ENCODE results near the gene SMIM17.

SMIM17 gene

DNA sequence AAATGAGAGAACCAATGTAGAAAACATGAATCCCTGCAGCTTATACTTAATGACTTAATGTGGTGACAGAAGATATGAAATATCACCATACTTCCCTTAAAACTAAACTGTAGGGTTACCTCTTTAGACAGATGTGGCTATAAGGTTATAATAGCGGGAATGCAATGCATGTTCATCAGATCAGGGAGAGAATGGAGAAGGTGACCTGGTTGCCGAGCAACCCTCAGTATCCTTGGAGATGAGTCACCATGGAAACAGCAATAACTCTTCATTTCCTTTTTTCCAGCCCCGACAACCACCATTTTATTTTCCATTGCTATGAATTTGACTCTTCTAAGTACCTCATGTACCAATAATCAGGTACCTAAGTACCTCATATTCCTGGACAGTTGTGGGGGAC lies 56.6 kb downstream of the SMIM17 start:
- Mint-ChIP-seq H3K27me3 (ENCODE audit: low read depth) (no peaks in the 10 kb centered on the region), H3K4me1 (no peaks in the 10 kb centered on the region), H3K9me3 (peaks cover 38% of the 10 kb centered on the region), H3K27ac (no peak overlapping the region), H3K36me3 (ENCODE audit: low read depth) (no peaks in the 10 kb centered on the region), H3K4me3 (no peak overlapping the region)
- TF ChIP-seq, protein P1, sequence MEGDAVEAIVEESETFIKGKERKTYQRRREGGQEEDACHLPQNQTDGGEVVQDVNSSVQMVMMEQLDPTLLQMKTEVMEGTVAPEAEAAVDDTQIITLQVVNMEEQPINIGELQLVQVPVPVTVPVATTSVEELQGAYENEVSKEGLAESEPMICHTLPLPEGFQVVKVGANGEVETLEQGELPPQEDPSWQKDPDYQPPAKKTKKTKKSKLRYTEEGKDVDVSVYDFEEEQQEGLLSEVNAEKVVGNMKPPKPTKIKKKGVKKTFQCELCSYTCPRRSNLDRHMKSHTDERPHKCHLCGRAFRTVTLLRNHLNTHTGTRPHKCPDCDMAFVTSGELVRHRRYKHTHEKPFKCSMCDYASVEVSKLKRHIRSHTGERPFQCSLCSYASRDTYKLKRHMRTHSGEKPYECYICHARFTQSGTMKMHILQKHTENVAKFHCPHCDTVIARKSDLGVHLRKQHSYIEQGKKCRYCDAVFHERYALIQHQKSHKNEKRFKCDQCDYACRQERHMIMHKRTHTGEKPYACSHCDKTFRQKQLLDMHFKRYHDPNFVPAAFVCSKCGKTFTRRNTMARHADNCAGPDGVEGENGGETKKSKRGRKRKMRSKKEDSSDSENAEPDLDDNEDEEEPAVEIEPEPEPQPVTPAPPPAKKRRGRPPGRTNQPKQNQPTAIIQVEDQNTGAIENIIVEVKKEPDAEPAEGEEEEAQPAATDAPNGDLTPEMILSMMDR (IDR thresholded peaks at IDR 0.05; ENCODE audit: unreplicated experiment in 3 of 3) = no peak

DNA sequence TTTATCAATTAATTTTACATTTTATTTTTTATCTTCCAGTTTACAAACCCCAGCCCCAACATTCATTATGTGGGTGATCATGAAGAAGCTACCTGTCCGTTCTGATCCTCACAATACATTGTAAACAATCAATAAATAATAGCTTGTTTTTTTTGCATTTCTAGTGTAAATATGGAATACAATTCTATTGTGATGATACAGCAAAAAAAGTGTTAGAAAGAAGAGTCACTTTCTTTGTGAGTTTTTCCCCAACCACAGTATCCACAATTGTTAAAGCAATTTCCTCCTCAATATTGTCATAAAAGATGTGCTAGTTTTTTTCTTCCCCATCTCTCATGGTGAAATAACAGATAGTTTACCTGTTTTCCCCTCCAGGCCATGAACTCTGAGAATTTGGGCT lies 58.9 kb downstream of the SMIM17 start:
- Mint-ChIP-seq H3K4me3 (no peak overlapping the region), H3K36me3 (ENCODE audit: low read depth) (no peaks in the 10 kb centered on the region), H3K4me1 (no peaks in the 10 kb centered on the region), H3K27me3 (ENCODE audit: low read depth) (no peaks in the 10 kb centered on the region), H3K9me3 (peaks cover 42% of the 10 kb centered on the region), H3K27ac (no peak overlapping the region)
- TF ChIP-seq, protein P1 (IDR thresholded peaks at IDR 0.05; ENCODE audit: unreplicated experiment in 3 of 3) = no peak

DNA sequence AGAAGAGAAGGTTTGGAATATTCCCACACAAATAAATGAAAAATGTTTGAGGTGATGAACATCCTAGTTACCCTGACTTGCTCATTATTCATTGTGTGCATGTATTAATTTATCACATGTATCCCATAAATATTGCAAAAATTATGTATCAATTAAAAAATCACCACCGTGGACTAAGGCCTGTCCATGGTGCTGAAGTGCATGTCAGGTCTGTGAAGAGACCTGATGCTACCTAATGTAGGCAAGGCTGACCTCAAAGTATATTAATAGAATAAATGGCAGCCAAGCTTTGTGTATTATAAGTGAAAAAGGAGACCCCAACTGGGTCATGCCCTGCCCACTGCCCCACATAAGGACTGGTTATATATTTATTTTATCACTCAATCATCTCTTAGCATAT lies 63.0 kb downstream of the SMIM17 start:
- Mint-ChIP-seq H3K36me3 (ENCODE audit: low read depth) (no peaks in the 10 kb centered on the region), H3K9me3 (peaks cover 45% of the 10 kb centered on the region), H3K4me3 (no peak overlapping the region), H3K27ac (no peak overlapping the region), H3K27me3 (ENCODE audit: low read depth) (no peaks in the 10 kb centered on the region), H3K4me1 (no peaks in the 10 kb centered on the region)
- TF ChIP-seq, protein P1 (IDR thresholded peaks at IDR 0.05; ENCODE audit: unreplicated experiment in 3 of 3) = no peak
